ENCODE results near the gene NBPF1.
"Not testable (repeated sequence)": the region's sequence is repeated elsewhere in the genome, so short reads cannot be mapped to it uniquely, and the experiment has no call there.

NBPF1 gene

GRCh38 chr1:16514107-16515055 is 99.0 kb downstream of the NBPF1 start, which contains the start of gene RNU1-1:
TSS of gene RNU1-1 (minus strand) at chr1:16514285.
- DNase-seq, result peak; percentile 81

- DNase-seq, result peak; percentile 75
Observed at GRCh38 chr1:16513412-16514106, 99.8 kb downstream of the NBPF1 start.

DNA sequence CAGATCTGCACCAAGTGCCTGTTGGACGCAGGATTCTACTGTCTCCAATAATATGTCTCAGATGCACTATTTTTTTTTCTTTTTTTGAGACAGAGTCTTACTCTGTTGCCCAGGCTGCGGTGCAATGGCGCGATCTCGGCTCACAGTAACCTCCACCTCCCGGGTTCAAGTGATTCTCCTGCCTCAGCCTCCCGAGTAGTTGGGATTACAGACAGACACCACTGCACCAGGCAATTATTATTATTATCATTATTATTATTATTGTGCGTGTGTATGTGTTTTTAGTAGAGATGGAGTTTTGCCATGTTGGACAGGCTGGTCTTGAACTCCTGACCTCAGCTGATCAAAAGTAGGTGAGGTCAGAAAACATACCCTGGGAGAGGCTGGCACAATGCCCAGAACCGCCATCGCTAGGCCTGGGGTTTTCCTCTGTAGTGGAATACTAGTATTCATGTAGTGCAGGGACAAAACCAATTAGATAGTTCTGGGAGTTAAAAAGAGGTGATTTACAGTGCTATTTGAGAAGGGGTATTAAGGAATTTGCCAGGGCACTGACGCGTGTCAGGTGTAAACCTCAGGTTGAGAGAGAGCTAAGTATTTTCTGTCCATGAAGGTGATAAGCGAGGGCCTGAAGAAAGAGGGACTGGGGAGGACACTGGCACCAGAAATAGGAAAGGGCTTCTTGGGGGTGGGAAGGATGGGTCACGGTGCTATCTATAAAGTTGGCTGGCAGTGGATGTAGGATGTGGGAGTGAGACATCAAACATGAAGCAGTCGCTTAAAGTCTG is 100.5 kb downstream of the NBPF1 start:
- not testable (repeated sequence) for DNase-seq
